T-cell (primary cell): Measurements from ENCODE around the gene EIF2S3. TPM values are rescaled to one million over a fixed set of nuclear protein-coding genes. Genes with fewer than 3 reads are reported as not detected.
A peak's percentile ranks its signal among the peaks of the same experiment; 100 is the strongest.

ENCODE experiments used
- ATAC-seq, 4 experiments: fragments of 200-7000 bp in 3 of 4; fragments of 150-1000 bp in 1 of 4; cut with Tn5 transposase; replicated peaks in 1 of 4; 1 replicate in 3 of 4; 2 replicates in 1 of 4; pipeline ENCODE4 v1.10.0; 2021; ENCODE audit warnings: moderate library complexity in 3 of 4, mild to moderate bottlenecking in 2 of 4, moderate number of reproducible peaks in 1 of 4
- CTCF ChIA-PET, 2 donors: fragments of 300-600 bp; sonication (Branson Sonifier 250); formaldehyde crosslinking; loops; one replicate each; lab custom pipeline; 2022; ENCODE audit warnings: antibody characterized with exemption in 2 of 2; lab: Charles Lee
- POLR2A ChIA-PET, 2 donors: fragments of 300-600 bp; sonication (Branson Sonifier 250); formaldehyde crosslinking; loops; one replicate each; lab custom pipeline; 2022; ENCODE audit warnings: antibody characterized with exemption in 2 of 2; lab: Charles Lee
- DNase-seq, 35 experiments: peaks; one replicate each; pipeline versions ENCODE4 v3.0.0 to v3.0.0-alpha.2; 2013 to 2023
- H3K27ac ChIP-seq: one replicate; pipeline ENCODE4 v1.5.1; 2013; ENCODE audit warnings: low read length
- H3K27me3 ChIP-seq, 2 experiments: replicated peaks in 1 of 2; 1 replicate in 1 of 2; 2 replicates in 1 of 2; pipeline versions ENCODE4 v1.6.1 to v1.7.0; 2013; ENCODE audit warnings: low read length in 1 of 2, mixed read lengths in 1 of 2; ENCODE audit not compliant: control insufficient read depth in 2 of 2, insufficient read depth in 2 of 2; ENCODE audit errors: extremely low read depth in 1 of 2
- H3K36me3 ChIP-seq, 2 donors: 1 replicate in 1 of 2; 2 replicates in 1 of 2; pipeline versions ENCODE4 v1.6.1 to v1.7.0; 2013; ENCODE audit warnings: low read length in 1 of 2; ENCODE audit not compliant: control insufficient read depth in 2 of 2, insufficient read depth in 1 of 2; ENCODE audit errors: extremely low read depth in 1 of 2
- H3K4me1 ChIP-seq, 2 experiments: 1 replicate in 1 of 2; 2 replicates in 1 of 2; pipeline versions ENCODE4 v1.6.1 to v1.7.0; 2013; ENCODE audit warnings: low read length in 2 of 2, mixed read lengths in 1 of 2; ENCODE audit not compliant: insufficient read depth in 2 of 2, control insufficient read depth in 1 of 2; ENCODE audit errors: extremely low read depth in 1 of 2
- H3K4me3 ChIP-seq, 2 donors: 1 replicate in 1 of 2; 2 replicates in 1 of 2; pipeline versions ENCODE4 v1.5.1 to v1.7.0; 2013; ENCODE audit warnings: mild to moderate bottlenecking in 2 of 2, low read length in 1 of 2, moderate library complexity in 1 of 2; ENCODE audit not compliant: control insufficient read depth in 1 of 2; ENCODE audit errors: extremely low read depth in 1 of 2
- H3K9me3 ChIP-seq: 2 replicates; pipeline ENCODE4 v1.7.0; 2013
- H3K27ac Mint-ChIP-seq, 2 donors: one replicate each; pipeline ENCODE4 v1.8.0; 2020 to 2021; ENCODE audit warnings: mild to moderate bottlenecking in 2 of 2, mixed read lengths in 2 of 2
- H3K27me3 Mint-ChIP-seq, 2 donors: one replicate each; pipeline ENCODE4 v1.8.0; 2021 to 2022; ENCODE audit warnings: mixed read lengths in 2 of 2
- H3K36me3 Mint-ChIP-seq: one replicate; pipeline ENCODE4 v1.8.0; 2021; ENCODE audit warnings: mixed read lengths
- H3K4me1 Mint-ChIP-seq, 3 donors: one replicate each; pipeline ENCODE4 v1.8.0; 2020 to 2022; ENCODE audit warnings: mixed read lengths in 3 of 3, mild to moderate bottlenecking in 1 of 3
- H3K4me3 Mint-ChIP-seq, 3 donors: one replicate each; pipeline ENCODE4 v1.8.0; 2020 to 2022; ENCODE audit warnings: mild to moderate bottlenecking in 3 of 3, mixed read lengths in 3 of 3, moderate library complexity in 3 of 3
- H3K9me3 Mint-ChIP-seq, 3 donors: one replicate each; pipeline ENCODE4 v1.8.0; 2020 to 2022; ENCODE audit warnings: mixed read lengths in 3 of 3
- WGBS: methylation state at CpG from one replicate; pipeline ENCODE4 v1.1.5; 2013; ENCODE audit warnings: missing lambda C conversion rate; ENCODE audit not compliant: insufficient coverage; 5-methylcytosine and 5-hydroxymethylcytosine counted together
- total RNA-seq, 35 experiments: library from RNA in 6 of 35; stranded (reverse) in 6 of 35; fragments of 120-200 nt in 1 of 35; gene quantifications; one replicate each; pipeline versions ENCODE4 v1.2.1 to v1.2.4 and lab custom pipeline; 2013 to 2026

EIF2S3 gene
- total RNA-seq, 5 donors from 2014 or later (not counting 1 experiment from before 2014, with no cell fraction given) = 180 to 309 (median 196) TPM

DNA sequence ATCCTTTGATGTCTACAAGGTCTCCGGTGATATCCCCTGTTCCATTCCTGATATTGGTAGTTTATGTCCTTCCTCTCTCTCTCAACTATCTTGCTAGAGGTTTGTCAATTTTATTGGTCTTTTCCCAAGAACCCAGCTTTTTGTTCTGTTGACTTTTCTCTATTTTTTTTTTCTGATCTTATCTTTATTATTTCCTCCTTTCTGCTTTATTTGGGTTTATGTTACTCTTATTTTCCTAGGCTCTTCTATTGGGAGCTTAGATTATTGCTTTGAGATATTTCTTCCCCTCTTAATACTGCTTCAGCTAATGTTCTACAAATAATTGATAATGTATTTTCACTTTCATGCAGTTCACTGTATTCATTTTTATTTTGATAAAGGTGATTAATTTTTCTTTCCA, 44.2 kb downstream of the EIF2S3 start:
- H3K27ac ChIP-seq = no peak overlapping the region
- no peak for DNase-seq
- no peak overlapping the region for H3K27ac Mint-ChIP-seq
- H3K36me3 ChIP-seq = peaks cover 0 to 2% of the 10 kb centered on the region in 2 donors
- no peaks in the 10 kb centered on the region for H3K9me3 Mint-ChIP-seq
- no peaks in the 10 kb centered on the region for H3K36me3 Mint-ChIP-seq
- ChIA-PET POLR2A (no interaction called here), CTCF (no interaction called here)
- no peaks in the 10 kb centered on the region for H3K27me3 Mint-ChIP-seq
- ATAC-seq = no peak
- peaks cover 0 to 16% (median 8%) of the 10 kb centered on the region in 3 donors for H3K4me1 Mint-ChIP-seq
- no peak overlapping the region for H3K4me3 ChIP-seq
- no peaks in the 10 kb centered on the region for H3K4me1 ChIP-seq
- H3K9me3 ChIP-seq = no peaks in the 10 kb centered on the region
- H3K27me3 ChIP-seq = no peaks in the 10 kb centered on the region
- WGBS = no CpG with 5 or more reads among the region's 1 CpG
- no peak overlapping the region for H3K4me3 Mint-ChIP-seq

DNA sequence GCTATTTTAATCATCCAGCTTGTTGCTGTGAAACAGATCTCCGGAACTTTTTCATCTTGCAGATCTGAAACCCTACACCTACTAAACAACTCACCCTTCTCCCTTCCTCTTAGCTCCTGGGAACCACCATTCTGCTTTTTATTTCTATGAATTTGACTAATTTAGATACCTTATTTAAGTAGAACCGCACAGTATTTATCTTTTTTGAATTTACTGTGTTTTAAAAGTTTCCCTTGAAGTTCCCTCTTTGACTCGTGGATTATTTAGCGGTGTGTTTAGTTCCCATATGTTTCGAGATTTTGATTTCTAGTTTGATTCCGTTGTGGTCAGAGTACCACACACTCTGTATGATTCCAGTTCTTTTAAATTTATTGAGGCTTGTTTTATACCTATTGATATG, 44.6 kb downstream of the EIF2S3 start:
- H3K4me3 ChIP-seq = no peak overlapping the region
- H3K9me3 ChIP-seq = no peaks in the 10 kb centered on the region
- H3K4me1 ChIP-seq = no peaks in the 10 kb centered on the region
- ATAC-seq = no peak
- POLR2A ChIA-PET = no interaction called here
- no peak for DNase-seq
- CTCF ChIA-PET = no interaction called here
- Mint-ChIP-seq H3K4me1 (peaks cover 0 to 16% (median 8%) of the 10 kb centered on the region in 3 donors), H3K4me3 (peak overlapping the region in 1 of 3 donors; percentile 7), H3K36me3 (no peaks in the 10 kb centered on the region), H3K27ac (no peak overlapping the region), H3K9me3 (no peaks in the 10 kb centered on the region), H3K27me3 (no peaks in the 10 kb centered on the region)
- no peak overlapping the region for H3K27ac ChIP-seq
- no peaks in the 10 kb centered on the region for H3K27me3 ChIP-seq
- H3K36me3 ChIP-seq = peaks cover 0 to 2% of the 10 kb centered on the region in 2 donors
- no CpG with 5 or more reads among the region's 6 CpGs for WGBS

DNA sequence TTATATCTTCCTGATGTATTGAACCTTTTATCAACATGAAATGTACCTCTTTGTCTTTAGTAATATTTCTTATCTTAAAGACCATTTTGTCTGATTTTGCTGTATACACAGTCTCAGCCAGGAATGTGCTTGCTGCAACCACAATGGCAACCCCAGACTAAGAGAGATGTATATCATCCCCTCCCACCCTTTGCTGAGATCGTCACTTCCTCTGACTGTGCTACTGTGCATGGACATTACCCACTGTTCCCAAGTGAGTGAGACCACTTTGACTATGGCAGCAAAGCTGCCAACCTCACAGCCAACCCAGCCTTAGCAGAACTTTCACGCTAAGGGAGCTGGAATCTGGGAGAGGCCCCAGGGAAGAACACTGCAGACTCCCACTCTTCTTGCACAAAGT, 46.0 kb downstream of the EIF2S3 start:
- no peak for ATAC-seq

DNA sequence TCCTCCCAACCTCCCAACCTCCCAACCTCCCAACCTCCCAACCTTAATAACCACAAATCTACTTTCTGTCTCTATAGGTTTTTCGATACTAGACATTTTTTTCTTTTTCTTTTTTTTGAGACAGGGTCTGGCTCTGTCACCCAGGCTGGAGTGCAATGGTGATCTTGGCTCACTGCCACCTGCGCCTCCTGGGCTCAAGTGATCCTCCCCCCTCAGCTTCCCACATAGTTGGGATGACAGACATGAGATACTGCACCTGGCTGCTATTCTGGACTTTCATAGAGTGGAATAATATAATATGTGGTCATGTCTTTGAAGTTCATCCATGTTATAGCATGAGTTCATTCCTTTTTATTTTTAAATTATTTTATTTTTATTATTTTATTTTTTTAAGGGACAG, 55.3 kb downstream of the EIF2S3 start:
- H3K27me3 ChIP-seq = no peaks in the 10 kb centered on the region
- no peaks in the 10 kb centered on the region for H3K4me1 Mint-ChIP-seq
- WGBS = no CpG with 5 or more reads among the region's 2 CpGs
- ChIA-PET CTCF (interaction anchor here in 1 of 2 donors (0.6 kb wide), 1 partner anchor 370 kb away, joined by 4 read pairs; no protein-coding TSS in a partner anchor), POLR2A (no interaction called here)
- H3K4me3 Mint-ChIP-seq = no peak overlapping the region
- H3K9me3 Mint-ChIP-seq = no peaks in the 10 kb centered on the region
- no peaks in the 10 kb centered on the region for H3K27me3 Mint-ChIP-seq
- no peaks in the 10 kb centered on the region for H3K9me3 ChIP-seq
- H3K36me3 ChIP-seq = no peaks in the 10 kb centered on the region
- no peak overlapping the region for H3K27ac ChIP-seq
- H3K4me1 ChIP-seq = no peaks in the 10 kb centered on the region
- no peak for DNase-seq
- no peak for ATAC-seq
- no peaks in the 10 kb centered on the region for H3K36me3 Mint-ChIP-seq
- no peak overlapping the region for H3K27ac Mint-ChIP-seq
- H3K4me3 ChIP-seq = no peak overlapping the region

More for the DNA sequence above, 46.0 kb downstream of the EIF2S3 start:
- no peaks in the 10 kb centered on the region for H3K36me3 ChIP-seq
- CTCF ChIA-PET = no interaction called here
- H3K4me3 ChIP-seq = no peak overlapping the region
- no peak for DNase-seq
- H3K36me3 Mint-ChIP-seq = no peaks in the 10 kb centered on the region
- H3K27ac ChIP-seq = no peak overlapping the region
- POLR2A ChIA-PET = no interaction called here
- H3K4me1 ChIP-seq = no peaks in the 10 kb centered on the region
- H3K27ac Mint-ChIP-seq = no peak overlapping the region
- H3K9me3 Mint-ChIP-seq = no peaks in the 10 kb centered on the region
- H3K4me1 Mint-ChIP-seq = peaks cover 0 to 16% (median 8%) of the 10 kb centered on the region in 3 donors
- H3K9me3 ChIP-seq = no peaks in the 10 kb centered on the region
- H3K27me3 ChIP-seq = no peaks in the 10 kb centered on the region
- no peak overlapping the region for H3K4me3 Mint-ChIP-seq
- no peaks in the 10 kb centered on the region for H3K27me3 Mint-ChIP-seq
- WGBS = no CpG with 5 or more reads among the region's 2 CpGs

DNA sequence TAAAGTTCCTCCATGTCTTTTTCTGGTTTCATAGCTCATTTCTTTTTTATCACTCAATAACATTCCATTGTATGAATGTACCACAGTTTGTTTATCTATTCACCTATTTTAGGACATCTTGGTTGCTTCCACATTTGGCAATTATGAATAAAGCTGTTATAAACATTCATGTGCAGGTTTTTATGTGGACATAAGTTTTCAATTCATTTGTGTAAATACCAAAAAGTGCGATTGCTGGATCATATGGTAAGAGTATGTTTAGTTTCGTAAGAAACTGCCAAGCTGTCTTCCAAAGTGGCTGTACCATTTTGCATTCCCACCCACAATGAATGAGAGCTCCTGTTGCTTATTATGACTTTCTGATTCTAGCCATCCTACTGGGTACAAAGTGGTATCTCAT, 58.4 kb downstream of the EIF2S3 start:
- Mint-ChIP-seq H3K9me3 (no peaks in the 10 kb centered on the region), H3K27ac (no peak overlapping the region), H3K4me1 (no peaks in the 10 kb centered on the region), H3K27me3 (no peaks in the 10 kb centered on the region), H3K4me3 (no peak overlapping the region), H3K36me3 (no peaks in the 10 kb centered on the region)
- ChIA-PET POLR2A (no interaction called here), CTCF (interaction anchor here in 1 of 2 donors (0.6 kb wide), 1 partner anchor 643 kb away, joined by 3 read pairs; no protein-coding TSS in a partner anchor)
- Histone ChIP-seq H3K4me1 (no peaks in the 10 kb centered on the region), H3K27me3 (no peaks in the 10 kb centered on the region), H3K9me3 (no peaks in the 10 kb centered on the region), H3K36me3 (no peaks in the 10 kb centered on the region), H3K4me3 (no peak overlapping the region), H3K27ac (no peak overlapping the region)
- no CpG with 5 or more reads among the region's 2 CpGs for WGBS
- DNase-seq (no peak), ATAC-seq (no peak)

DNA sequence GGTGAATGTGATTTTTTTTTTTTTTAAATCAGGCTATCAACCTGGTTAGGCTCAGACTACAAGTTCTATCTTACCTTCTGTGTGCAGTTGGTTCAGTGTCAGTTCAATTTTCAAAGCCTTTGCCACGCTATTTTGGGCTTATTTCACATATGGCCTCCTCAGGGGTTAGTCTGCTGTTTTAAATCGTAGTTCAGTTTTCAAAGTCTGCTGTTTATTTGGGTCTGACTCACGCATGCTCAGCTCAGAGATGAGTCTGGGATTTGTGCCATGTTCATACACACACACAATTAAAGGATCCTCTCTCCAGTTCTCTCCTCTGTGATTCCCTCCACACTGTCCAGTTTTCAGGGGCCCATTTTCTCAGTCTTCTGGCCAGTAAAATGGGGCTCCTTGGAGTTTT, 62.5 kb downstream of the EIF2S3 start:
- H3K4me3 ChIP-seq = no peak overlapping the region
- no peaks in the 10 kb centered on the region for H3K9me3 Mint-ChIP-seq
- no peaks in the 10 kb centered on the region for H3K36me3 ChIP-seq
- ATAC-seq (no peak), DNase-seq (no peak)
- POLR2A ChIA-PET = interaction anchor here in 1 of 2 donors (0.6 kb wide), 1 partner anchor 15 kb away, joined by 6 read pairs; no protein-coding TSS in a partner anchor
- H3K27ac Mint-ChIP-seq = no peak overlapping the region
- H3K4me1 Mint-ChIP-seq = no peaks in the 10 kb centered on the region
- no peaks in the 10 kb centered on the region for H3K4me1 ChIP-seq
- no peaks in the 10 kb centered on the region for H3K27me3 Mint-ChIP-seq
- H3K9me3 ChIP-seq = no peaks in the 10 kb centered on the region
- no peaks in the 10 kb centered on the region for H3K27me3 ChIP-seq
- H3K4me3 Mint-ChIP-seq = no peak overlapping the region
- no peak overlapping the region for H3K27ac ChIP-seq
- H3K36me3 Mint-ChIP-seq = no peaks in the 10 kb centered on the region
- WGBS = 100% methylated on average over 1 of the region's 3 CpGs
- CTCF ChIA-PET = no interaction called here
